DOHH2 (cell line): Measurements from ENCODE around the gene ZNF800.

Experiments used
- H3F3A ChIP-seq: fragments of 200-600 bp; sonication (generic), shearing (Covaris generic); 2 replicates; pipeline ENCODE4 v1.6.0; 2016; ENCODE audit warnings: antibody characterized with exemption, mild to moderate bottlenecking; ENCODE audit not compliant: control insufficient read depth, insufficient read depth
- H3K27ac ChIP-seq: fragments of 200-600 bp; sonication (generic); 2 replicates; pipeline ENCODE4 v1.5.1; 2014; ENCODE audit warnings: low read depth, mild to moderate bottlenecking, low read length, moderate library complexity
- H3K27me3 ChIP-seq: fragments of 200-600 bp; sonication (generic); 2 replicates; pipeline ENCODE4 v1.6.1; 2014; ENCODE audit warnings: mild to moderate bottlenecking, low read length, mixed read lengths; ENCODE audit not compliant: control insufficient read depth
- H3K36me3 ChIP-seq: fragments of 200-600 bp; sonication (generic); 2 replicates; pipeline ENCODE4 v1.6.1; 2014; ENCODE audit warnings: mild to moderate bottlenecking, low read length, moderate library complexity, mixed read lengths; ENCODE audit not compliant: control insufficient read depth
- H3K4me1 ChIP-seq: fragments of 200-600 bp; sonication (generic); 2 replicates; pipeline ENCODE4 v1.6.1; 2014; ENCODE audit warnings: mild to moderate bottlenecking, low read length, mixed read lengths; ENCODE audit not compliant: control insufficient read depth
- H3K4me2 ChIP-seq: fragments of 200-600 bp; sonication (generic); 2 replicates; pipeline ENCODE4 v1.6.0; 2014; ENCODE audit warnings: mild to moderate bottlenecking, low read length, moderate library complexity
- H3K4me3 ChIP-seq: fragments of 200-600 bp; sonication (generic); 2 replicates; pipeline ENCODE4 v1.5.1; 2014; ENCODE audit warnings: mild to moderate bottlenecking, low read length, mixed read lengths
- H3K79me2 ChIP-seq: fragments of 200-600 bp; sonication (generic); 2 replicates; pipeline ENCODE4 v1.6.1; 2014; ENCODE audit warnings: mild to moderate bottlenecking, low read length, mixed read lengths; ENCODE audit not compliant: control insufficient read depth
- H3K9me2 ChIP-seq: fragments of 200-600 bp; sonication (generic); replicated peaks from 2 replicates; pipeline ENCODE4 v1.6.1; 2014; ENCODE audit warnings: mild to moderate bottlenecking, low read length, mixed read lengths; ENCODE audit not compliant: control insufficient read depth
- H3K9me3 ChIP-seq: fragments of 200-600 bp; sonication (generic); 2 replicates; pipeline ENCODE4 v1.6.1; 2014; ENCODE audit warnings: antibody characterized with exemption, low read length, mixed read lengths; ENCODE audit not compliant: control insufficient read depth, insufficient read depth
- H4K20me1 ChIP-seq: fragments of 200-600 bp; sonication (generic); 2 replicates; pipeline ENCODE4 v1.6.0; 2014; ENCODE audit warnings: low read depth, mild to moderate bottlenecking, antibody characterized with exemption, low read length, moderate library complexity; ENCODE audit not compliant: control insufficient read depth, insufficient read depth
- EZH2phosphoT487 ChIP-seq: fragments of 200-600 bp; sonication (generic); IDR thresholded peaks from 2 replicates; pipeline ENCODE4 v1.6.1; 2017; ENCODE audit warnings: borderline replicate concordance, mild to moderate bottlenecking, antibody characterized with exemption, low read length, moderate library complexity, mixed read lengths
- TF ChIP-seq, protein P1 (sequence below): fragments of 200-600 bp; sonication (generic); IDR thresholded peaks from one replicate; pipeline ENCODE4 v1.5.1; 2014; ENCODE audit warnings: antibody characterized with exemption, mild to moderate bottlenecking, low read depth, low read length; ENCODE audit not compliant: poor library complexity, severe bottlenecking

ZNF800 gene

DNA sequence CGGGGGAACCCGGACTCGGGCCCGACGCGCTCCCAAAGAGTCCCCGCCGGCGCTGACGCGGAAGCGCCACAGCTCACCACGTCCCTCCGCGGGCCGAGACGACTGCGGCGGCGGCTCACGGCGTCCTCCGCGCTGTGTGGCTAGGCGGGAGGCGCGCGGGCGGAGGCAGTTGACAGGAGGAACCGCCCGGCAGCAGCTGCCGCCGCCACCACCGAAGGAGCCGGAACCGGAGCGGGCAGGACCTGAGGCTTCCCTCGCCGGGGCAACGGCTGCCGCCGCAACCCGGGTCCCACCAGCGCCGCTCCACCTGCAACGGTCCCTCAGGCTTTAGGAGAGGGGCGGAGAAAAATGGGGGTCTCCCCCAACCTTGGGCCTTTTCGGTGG, 334 bp downstream of the ZNF800 start:
- no peaks in the 10 kb centered on the region for H3K9me3 ChIP-seq
- peak overlapping the region; percentile 71 for H3K27ac ChIP-seq
- H3K79me2 ChIP-seq: peaks cover 61% of the 10 kb centered on the region
- peak overlapping the region; percentile 92 for H3K4me3 ChIP-seq
- H4K20me1 ChIP-seq: peaks cover 18% of the 10 kb centered on the region
- H3K4me1 ChIP-seq: peaks cover 73% of the 10 kb centered on the region
- H3K27me3 ChIP-seq: no peaks in the 10 kb centered on the region
- peak overlapping the region; percentile 97 for H3K4me2 ChIP-seq
- TF ChIP-seq EZH2phosphoT487: no peak
- TF ChIP-seq, protein P1, sequence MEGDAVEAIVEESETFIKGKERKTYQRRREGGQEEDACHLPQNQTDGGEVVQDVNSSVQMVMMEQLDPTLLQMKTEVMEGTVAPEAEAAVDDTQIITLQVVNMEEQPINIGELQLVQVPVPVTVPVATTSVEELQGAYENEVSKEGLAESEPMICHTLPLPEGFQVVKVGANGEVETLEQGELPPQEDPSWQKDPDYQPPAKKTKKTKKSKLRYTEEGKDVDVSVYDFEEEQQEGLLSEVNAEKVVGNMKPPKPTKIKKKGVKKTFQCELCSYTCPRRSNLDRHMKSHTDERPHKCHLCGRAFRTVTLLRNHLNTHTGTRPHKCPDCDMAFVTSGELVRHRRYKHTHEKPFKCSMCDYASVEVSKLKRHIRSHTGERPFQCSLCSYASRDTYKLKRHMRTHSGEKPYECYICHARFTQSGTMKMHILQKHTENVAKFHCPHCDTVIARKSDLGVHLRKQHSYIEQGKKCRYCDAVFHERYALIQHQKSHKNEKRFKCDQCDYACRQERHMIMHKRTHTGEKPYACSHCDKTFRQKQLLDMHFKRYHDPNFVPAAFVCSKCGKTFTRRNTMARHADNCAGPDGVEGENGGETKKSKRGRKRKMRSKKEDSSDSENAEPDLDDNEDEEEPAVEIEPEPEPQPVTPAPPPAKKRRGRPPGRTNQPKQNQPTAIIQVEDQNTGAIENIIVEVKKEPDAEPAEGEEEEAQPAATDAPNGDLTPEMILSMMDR: no peak
- H3K9me2 ChIP-seq: no peaks in the 10 kb centered on the region
- H3K36me3 ChIP-seq: peaks cover 50% of the 10 kb centered on the region
- H3F3A ChIP-seq: peaks cover 18% of the 10 kb centered on the region

GRCh38 chr7:127391591-127392181, 822 bp downstream of the ZNF800 start:
- Histone ChIP-seq H3K27ac (peak overlapping the region; percentile 71), H3F3A (peaks cover 18% of the 10 kb centered on the region), H3K4me2 (peak overlapping the region; percentile 97), H3K4me1 (peaks cover 74% of the 10 kb centered on the region), H4K20me1 (peaks cover 18% of the 10 kb centered on the region), H3K4me3 (peak overlapping the region; percentile 92), H3K36me3 (peaks cover 53% of the 10 kb centered on the region), H3K9me2 (no peaks in the 10 kb centered on the region), H3K79me2 (peaks cover 64% of the 10 kb centered on the region), H3K27me3 (no peaks in the 10 kb centered on the region), H3K9me3 (no peaks in the 10 kb centered on the region)
- no peak for TF ChIP-seq EZH2phosphoT487
- TF ChIP-seq, protein P1: no peak

DNA sequence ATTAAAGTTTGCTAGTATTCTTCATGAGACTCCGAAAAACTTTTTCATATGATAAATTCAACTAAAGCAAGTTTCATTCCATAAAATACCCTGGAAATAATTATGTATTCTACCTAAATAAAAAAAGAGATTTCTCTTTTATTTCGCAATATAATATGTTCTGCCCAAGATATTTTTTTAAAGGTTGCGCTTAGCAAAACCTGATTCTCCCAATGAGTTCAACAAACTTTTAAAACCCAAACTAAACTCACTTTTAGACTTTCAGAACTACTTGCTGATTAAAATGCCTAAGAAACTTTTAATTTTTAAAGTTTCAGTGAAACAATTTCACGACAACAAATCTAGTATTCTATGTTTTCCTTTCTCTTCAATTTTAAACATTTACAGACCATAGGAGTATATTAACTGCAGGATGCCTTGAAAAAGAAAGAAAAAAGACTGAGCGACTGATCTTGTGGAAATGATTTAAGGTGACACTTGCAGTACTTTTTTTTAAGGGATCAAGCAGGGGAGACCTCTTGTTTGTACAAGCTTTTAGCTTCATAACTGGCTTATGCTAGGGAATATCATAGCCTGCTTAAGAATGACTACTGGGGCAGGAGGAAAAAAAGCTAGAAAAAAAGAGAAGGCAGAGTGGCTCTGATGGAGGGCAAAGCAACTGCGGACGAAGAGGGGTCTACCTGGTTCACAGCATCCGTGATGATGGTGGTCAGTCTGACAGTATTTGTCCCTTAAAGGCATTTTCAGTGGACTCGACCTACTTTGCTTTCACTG, 1.5 kb downstream of the ZNF800 start:
- TF ChIP-seq, protein P1: no peak
- no peak for TF ChIP-seq EZH2phosphoT487
- peaks cover 60% of the 10 kb centered on the region for H3K36me3 ChIP-seq
- H4K20me1 ChIP-seq: peaks cover 18% of the 10 kb centered on the region
- H3K4me1 ChIP-seq: peaks cover 70% of the 10 kb centered on the region
- H3F3A ChIP-seq: peaks cover 11% of the 10 kb centered on the region
- H3K4me2 ChIP-seq: peak overlapping the region; percentile 97
- H3K9me3 ChIP-seq: no peaks in the 10 kb centered on the region
- H3K79me2 ChIP-seq: peaks cover 71% of the 10 kb centered on the region
- H3K27ac ChIP-seq: peak overlapping the region; percentile 71
- H3K4me3 ChIP-seq: peak overlapping the region; percentile 92
- H3K27me3 ChIP-seq: no peaks in the 10 kb centered on the region
- no peaks in the 10 kb centered on the region for H3K9me2 ChIP-seq
